Right lobe of liver (tissue), 6 donors: ENCODE measurements around the gene G2E3. TPM values are rescaled to one million over a fixed set of nuclear protein-coding genes. Genes with fewer than 3 reads are reported as not detected.

Experiments
- ATAC-seq, 4 donors: fragments of 200-7000 bp; cut with Tn5 transposase; one replicate each; pipeline ENCODE4 v1.9.1; 2020; ENCODE audit warnings: mild to moderate bottlenecking in 4 of 4, moderate library complexity in 4 of 4
- DNase-seq, 3 donors: peaks; one replicate each; pipeline ENCODE4 v3.0.0-alpha.2; 2020
- H3K27ac ChIP-seq, 3 donors: fragments of 200-600 bp; one replicate each; pipeline ENCODE4 v1.8.0; 2022
- H3K27me3 ChIP-seq, 2 donors: fragments of 200-600 bp; one replicate each; pipeline ENCODE4 v1.8.0; 2022
- H3K36me3 ChIP-seq, 4 donors: fragments of 200-600 bp; sonication (generic) in 1 of 4; one replicate each; pipeline versions ENCODE4 v1.5.1 to v1.8.0; 2017 to 2022; ENCODE audit warnings: control low read depth in 1 of 4
- H3K4me1 ChIP-seq, 4 donors: fragments of 200-600 bp; sonication (generic) in 1 of 4; one replicate each; pipeline versions ENCODE4 v1.5.1 to v1.8.0; 2017 to 2022; ENCODE audit warnings: control low read depth in 1 of 4
- H3K4me3 ChIP-seq, 3 donors: fragments of 200-600 bp; one replicate each; pipeline ENCODE4 v1.8.0; 2022
- H3K9me3 ChIP-seq, 4 donors: fragments of 200-600 bp; sonication (generic) in 1 of 4; one replicate each; pipeline versions ENCODE4 v1.5.1 to v1.8.0; 2017 to 2022; ENCODE audit warnings: control low read depth in 1 of 4
- CTCF ChIP-seq, 4 donors: fragments of 200-600 bp in 3 of 4; fragments of 450-650 bp in 1 of 4; IDR thresholded peaks; one replicate each; pipeline versions ENCODE4 v1.5.1 to v1.8.0; 2016 to 2022; ENCODE audit warnings: antibody characterized with exemption in 4 of 4, mild to moderate bottlenecking in 2 of 4
- POLR2A ChIP-seq: fragments of 450-650 bp; IDR thresholded peaks from one replicate; pipeline ENCODE4 v1.6.1; 2017; ENCODE audit warnings: antibody characterized with exemption, mild to moderate bottlenecking
- WGBS: methylation state at CpG from one replicate; pipeline ENCODE4 v1.1.6; 2018; ENCODE audit warnings: low coverage, low lambda C conversion rate; ENCODE audit not compliant: insufficient coverage; ENCODE audit errors: missing lambda C conversion rate; 5-methylcytosine and 5-hydroxymethylcytosine counted together
- intact Hi-C, 2 donors: fragments of 100-400 bp; cut with DNase I; formaldehyde crosslinking; loops; one replicate each; pipeline versions ENCODE4 v1.11.2 to v1.14.1; 2022
- total RNA-seq, 6 experiments: library from RNA; depleted of rRNA in 2 of 6; stranded (reverse); fragments of >200 nt in 2 of 6; fragmentation: NEBNext Ultra II Directional in 3 of 6; extraction: Animal tissue kit (Norgen Biotek cat#: 25700) in 3 of 6; gene quantifications; one replicate each; pipeline versions ENCODE4 v1.1.0 to v1.2.4, GENCODE V29; 2016 to 2023
- donor health status: DM: no; HTN: yes; CAD: no.
- donor health status: DM: no; HTN: no; CAD: no.
- donor health status: DM: no; HTN: no; CAD: no.
- donor health status: DM: no; HTN: yes; CAD: no.
- donor health status: DM: no; HTN: yes; CAD: no.

The G2E3 gene
- total RNA-seq, 6 experiments from 2014 or later = 3.0 to 6.4 (median 4.7) TPM

DNA sequence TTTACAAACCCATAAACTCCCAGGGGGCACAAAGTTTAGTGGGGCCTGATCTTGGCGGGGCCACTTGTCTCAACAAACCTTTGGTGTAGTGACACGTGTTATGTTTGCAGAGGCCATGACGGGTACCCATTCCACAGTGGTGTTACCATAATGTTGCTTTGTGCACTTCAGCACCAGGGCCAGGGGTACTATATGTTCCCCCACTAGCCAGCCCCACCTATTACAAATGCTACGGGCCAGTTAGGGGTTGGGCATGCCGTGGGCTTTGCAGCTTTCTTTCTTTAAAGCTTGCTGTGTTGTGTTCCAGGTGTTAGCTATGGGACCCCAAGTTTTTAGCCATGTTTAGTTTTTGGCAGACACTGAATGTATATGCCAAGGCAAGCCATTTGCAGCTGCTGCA, 30.8 kb upstream of the G2E3 start:
- DNase-seq (no peak), ATAC-seq (no peak)
- Histone ChIP-seq H3K4me3 (no peak overlapping the region), H3K4me1 (no peaks in the 10 kb centered on the region), H3K9me3 (no peaks in the 10 kb centered on the region), H3K27ac (no peak overlapping the region), H3K27me3 (no peaks in the 10 kb centered on the region), H3K36me3 (no peaks in the 10 kb centered on the region)
- intact Hi-C loops = no loop called here
- no peak for TF ChIP-seq POLR2A
- no peak for TF ChIP-seq CTCF (IDR thresholded peaks at IDR 0.05)
- WGBS = 82% methylated on average over 2 of the region's 5 CpGs

DNA sequence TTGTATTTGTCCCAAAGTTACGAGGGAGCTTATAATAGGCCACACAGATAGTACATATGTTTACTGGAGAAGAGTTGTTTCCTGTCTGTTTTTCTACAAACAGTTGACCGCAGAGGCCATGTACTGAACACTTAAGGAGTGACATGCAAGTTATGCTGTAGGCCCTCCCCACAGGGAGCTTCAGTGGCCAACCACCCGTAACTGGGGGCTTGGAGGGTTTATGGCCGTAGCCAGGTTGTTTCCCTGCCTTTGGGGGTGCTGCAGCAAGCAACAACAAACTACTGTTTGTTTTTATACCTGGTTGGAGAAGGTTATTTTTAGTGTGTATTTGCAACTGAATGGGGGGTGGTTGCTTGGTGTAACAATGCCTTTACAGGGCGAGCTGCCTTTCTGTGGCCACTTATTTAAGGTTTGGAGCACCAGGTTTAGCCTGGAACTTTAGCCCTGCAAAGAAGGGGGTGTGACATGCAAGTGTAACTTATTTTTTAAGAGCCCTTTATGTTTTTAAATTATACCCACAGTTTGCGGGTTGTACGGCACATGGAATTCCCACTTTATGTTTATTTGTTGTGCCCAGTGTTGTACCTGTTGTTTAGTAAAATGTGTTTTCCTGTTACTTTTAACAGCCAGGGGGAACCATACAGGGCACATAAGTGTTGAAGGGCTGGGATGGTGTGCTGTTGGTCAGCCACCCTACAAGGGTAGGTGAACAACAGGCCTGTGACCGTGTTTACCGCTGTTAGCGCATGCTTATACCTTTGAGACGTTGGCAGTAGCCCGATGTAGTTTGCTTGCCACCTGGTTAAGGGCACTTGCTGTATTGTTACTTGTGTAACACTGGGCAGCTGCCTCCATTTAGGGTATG, 29.9 kb upstream of the G2E3 start:
- no peaks in the 10 kb centered on the region for H3K27me3 ChIP-seq
- no peak overlapping the region for H3K4me3 ChIP-seq
- intact Hi-C loops = no loop called here
- no peaks in the 10 kb centered on the region for H3K36me3 ChIP-seq
- H3K27ac ChIP-seq = no peak overlapping the region
- no peaks in the 10 kb centered on the region for H3K4me1 ChIP-seq
- WGBS = 89% methylated on average over 11 of the region's 12 CpGs
- H3K9me3 ChIP-seq = no peaks in the 10 kb centered on the region
- TF ChIP-seq POLR2A = no peak
- TF ChIP-seq CTCF (IDR thresholded peaks at IDR 0.05) = no peak
- ATAC-seq = no peak
- no peak for DNase-seq

- H3K27ac ChIP-seq = no peak overlapping the region
- no peak for DNase-seq
- no peak overlapping the region for H3K4me3 ChIP-seq
- peak; percentile 66 to 82 (median 80) for ATAC-seq
- no peaks in the 10 kb centered on the region for H3K4me1 ChIP-seq
- TF ChIP-seq CTCF (IDR thresholded peaks at IDR 0.05) = no peak
- TF ChIP-seq POLR2A = no peak
- no peaks in the 10 kb centered on the region for H3K36me3 ChIP-seq
- H3K9me3 ChIP-seq = no peaks in the 10 kb centered on the region
- intact Hi-C loops = no loop called here
- no peaks in the 10 kb centered on the region for H3K27me3 ChIP-seq
- WGBS = 28% methylated on average over 5 of the region's 5 CpGs
These were observed 26.7 kb upstream of the G2E3 start for GRCh38 chr14:30532264-30532663.

GRCh38 chr14:30533126-30533525, 25.8 kb upstream of the G2E3 start:
- 100% methylated on average over 1 of the region's 1 CpG for WGBS
- no peaks in the 10 kb centered on the region for H3K27me3 ChIP-seq
- ATAC-seq (no peak), DNase-seq (no peak)
- H3K27ac ChIP-seq = no peak overlapping the region
- H3K9me3 ChIP-seq = no peaks in the 10 kb centered on the region
- H3K36me3 ChIP-seq = no peaks in the 10 kb centered on the region
- no peak overlapping the region for H3K4me3 ChIP-seq
- TF ChIP-seq CTCF (IDR thresholded peaks at IDR 0.05) (no peak), POLR2A (no peak)
- intact Hi-C loops = no loop called here
- H3K4me1 ChIP-seq = no peaks in the 10 kb centered on the region
